Measurements from ENCODE around the gene CBL. TPM values are rescaled to one million over a fixed set of nuclear protein-coding genes. Genes with fewer than 3 reads are reported as not detected.
A peak's percentile ranks its signal among the peaks of the same experiment; 100 is the strongest.

CBL gene
- total RNA-seq, 6 experiments from 2014 or later, result 24.2 to 31.2 (median 26.1) TPM

- Mint-ChIP-seq H3K27me3 (ENCODE audit: insufficient read depth) (peaks cover 16% of the 10 kb centered on the region), H3K36me3 (ENCODE audit: low read depth) (no peaks in the 10 kb centered on the region), H3K4me1 (ENCODE audit: low read depth) (peaks cover 10% of the 10 kb centered on the region), H3K27ac (no peak overlapping the region), H3K4me3 (no peak overlapping the region), H3K9me3 (no peaks in the 10 kb centered on the region)
- no peak for TF ChIP-seq CTCF (IDR thresholded peaks at IDR 0.05)
- DNase-seq, result no peak
These were observed 149.1 kb downstream of the CBL start for GRCh38 chr11:119355091-119355843.

- Mint-ChIP-seq H3K4me3 (peak overlapping the region; percentile 91), H3K4me1 (ENCODE audit: low read depth) (peaks cover 20% of the 10 kb centered on the region), H3K36me3 (ENCODE audit: low read depth) (no peaks in the 10 kb centered on the region), H3K9me3 (no peaks in the 10 kb centered on the region), H3K27ac (peak overlapping the region; percentile 54), H3K27me3 (ENCODE audit: insufficient read depth) (peaks cover 7% of the 10 kb centered on the region)
- peak; percentile 96 for TF ChIP-seq CTCF (IDR thresholded peaks at IDR 0.05)
- DNase-seq, result peak; percentile 65
These were observed 150.4 kb downstream of the CBL start for GRCh38 chr11:119356349-119357031.

- TF ChIP-seq CTCF (IDR thresholded peaks at IDR 0.05), result no peak
- H3K4me1 Mint-ChIP-seq (ENCODE audit: low read depth), result peaks cover 26% of the 10 kb centered on the region
- peak overlapping the region; percentile 31; the same call in 1 of the 2 replicates for H3K4me3 Mint-ChIP-seq
- H3K27ac Mint-ChIP-seq, result no peak overlapping the region
- peaks cover 2% of the 10 kb centered on the region for H3K27me3 Mint-ChIP-seq (ENCODE audit: insufficient read depth)
- no peaks in the 10 kb centered on the region for H3K9me3 Mint-ChIP-seq
- no peaks in the 10 kb centered on the region for H3K36me3 Mint-ChIP-seq (ENCODE audit: low read depth)
- no peak for DNase-seq
These were observed 150.9 kb downstream of the CBL start for GRCh38 chr11:119357074-119357473.

Small RNAs within 50 kb of the gene (microRNA-seq; reads per million reads assigned to microRNA genes)
- not detected for gene MIR6756

Other genes with a start within 250 kb of the CBL start
- gene FOXR1, start 234.6 kb upstream of the CBL start, total RNA-seq (2021; fragmentation: NEBNext Ultra II Directional; extraction: Animal tissue kit (Norgen Biotek cat#: 25700)), result not detected
- gene CENATAC, start 208.2 kb upstream of the CBL start, total RNA-seq (2021; fragmentation: NEBNext Ultra II Directional; extraction: Animal tissue kit (Norgen Biotek cat#: 25700)), result 10 to 100 TPM; 15.5 to 19.1 (median 17.0) TPM
- 100 to 1,000 TPM; 699 to 981 (median 857) TPM for gene RPS25, start 188.0 kb upstream of the CBL start, total RNA-seq (2021; fragmentation: NEBNext Ultra II Directional; extraction: Animal tissue kit (Norgen Biotek cat#: 25700))
- 10 to 100 TPM; 71.7 to 92.6 (median 81.4) TPM for gene TRAPPC4, start 187.6 kb upstream of the CBL start, total RNA-seq (2021; fragmentation: NEBNext Ultra II Directional; extraction: Animal tissue kit (Norgen Biotek cat#: 25700))
- gene SLC37A4, start 175.5 kb upstream of the CBL start, total RNA-seq (2021; fragmentation: NEBNext Ultra II Directional; extraction: Animal tissue kit (Norgen Biotek cat#: 25700)), result 10 to 100 TPM in 3 of 6 experiments, 1 to 10 TPM in 3; 7.1 to 12.0 (median 10.3) TPM
- 100 to 1,000 TPM; 141 to 180 (median 163) TPM for gene HYOU1, start 149.1 kb upstream of the CBL start, total RNA-seq (2021; fragmentation: NEBNext Ultra II Directional; extraction: Animal tissue kit (Norgen Biotek cat#: 25700))
- 10 to 100 TPM; 27.4 to 31.4 (median 27.8) TPM for gene VPS11, start 138.5 kb upstream of the CBL start, total RNA-seq (2021; fragmentation: NEBNext Ultra II Directional; extraction: Animal tissue kit (Norgen Biotek cat#: 25700))
- 10 to 100 TPM; 31.1 to 45.6 (median 41.9) TPM for gene HMBS, start 121.5 kb upstream of the CBL start, total RNA-seq (2021; fragmentation: NEBNext Ultra II Directional; extraction: Animal tissue kit (Norgen Biotek cat#: 25700))
- gene DPAGT1, start 104.5 kb upstream of the CBL start, total RNA-seq (2021; fragmentation: NEBNext Ultra II Directional; extraction: Animal tissue kit (Norgen Biotek cat#: 25700)), result 10 to 100 TPM; 40.5 to 52.5 (median 49.1) TPM
- gene C2CD2L, start 99.0 kb upstream of the CBL start, total RNA-seq (2021; fragmentation: NEBNext Ultra II Directional; extraction: Animal tissue kit (Norgen Biotek cat#: 25700)), result 10 to 100 TPM; 10.0 to 13.5 (median 10.8) TPM
- 10 to 100 TPM in 4 of 6 experiments, 1 to 10 TPM in 2; 9.9 to 13.4 (median 11.3) TPM for gene HINFP, start 84.8 kb upstream of the CBL start, total RNA-seq (2021; fragmentation: NEBNext Ultra II Directional; extraction: Animal tissue kit (Norgen Biotek cat#: 25700))
- gene ABCG4, start 57.3 kb upstream of the CBL start, total RNA-seq (2021; fragmentation: NEBNext Ultra II Directional; extraction: Animal tissue kit (Norgen Biotek cat#: 25700)), result under 1 TPM; 0.05 to 0.50 (median 0.18) TPM
- 10 to 100 TPM; 11.8 to 14.5 (median 12.9) TPM for gene NLRX1, start 37.6 kb upstream of the CBL start, total RNA-seq (2021; fragmentation: NEBNext Ultra II Directional; extraction: Animal tissue kit (Norgen Biotek cat#: 25700))
- gene NHERF4, start 20.9 kb upstream of the CBL start, total RNA-seq (2021; fragmentation: NEBNext Ultra II Directional; extraction: Animal tissue kit (Norgen Biotek cat#: 25700)), result not detected
- 1 to 10 TPM; 1.8 to 7.7 (median 6.9) TPM for gene MCAM, start 110.8 kb downstream of the CBL start, total RNA-seq (2021; fragmentation: NEBNext Ultra II Directional; extraction: Animal tissue kit (Norgen Biotek cat#: 25700))
- gene RNF26, start 128.2 kb downstream of the CBL start, total RNA-seq (2021; fragmentation: NEBNext Ultra II Directional; extraction: Animal tissue kit (Norgen Biotek cat#: 25700)), result 10 to 100 TPM; 48.6 to 63.5 (median 52.7) TPM
- 10 to 100 TPM in 5 of 6 experiments, 1 to 10 TPM in 1; 8.2 to 16.1 (median 15.1) TPM for gene C1QTNF5, start 134.5 kb downstream of the CBL start, total RNA-seq (2021; fragmentation: NEBNext Ultra II Directional; extraction: Animal tissue kit (Norgen Biotek cat#: 25700))
- gene MFRP, start 140.4 kb downstream of the CBL start, total RNA-seq (2021; fragmentation: NEBNext Ultra II Directional; extraction: Animal tissue kit (Norgen Biotek cat#: 25700)), result not detected
- under 1 TPM; 0.32 to 0.71 (median 0.49) TPM for gene USP2, start 175.4 kb downstream of the CBL start, total RNA-seq (2021; fragmentation: NEBNext Ultra II Directional; extraction: Animal tissue kit (Norgen Biotek cat#: 25700))
- gene THY1, start 216.8 kb downstream of the CBL start, total RNA-seq (2021; fragmentation: NEBNext Ultra II Directional; extraction: Animal tissue kit (Norgen Biotek cat#: 25700)), result 100 to 1,000 TPM; 705 to 934 (median 790) TPM

All from HFFc6 (cell line).